Upper lobe of left lung (tissue), 4 donors: ENCODE measurements around the gene EEF1AKMT1.

Experiments used
- CTCF ChIP-seq, 6 experiments: fragments of 450-650 bp in 4 of 6; fragments of 200-600 bp in 2 of 6; sonication (generic) in 2 of 6; IDR thresholded peaks; one replicate each; pipeline ENCODE4 v1.5.1; 2016 to 2019; ENCODE audit warnings: antibody characterized with exemption in 6 of 6
- EP300 ChIP-seq, 4 donors: sonication (generic); formaldehyde crosslinking; IDR thresholded peaks; one replicate each; pipeline ENCODE4 v1.5.1; 2017; ENCODE audit warnings: antibody characterized with exemption in 4 of 4, control low read depth in 2 of 4

GRCh38 chr13:20776751-20777150 lies 3.0 kb upstream of the EEF1AKMT1 start:
- no peak for TF ChIP-seq EP300 (IDR thresholded peaks at IDR 0.05)
- TF ChIP-seq CTCF (IDR thresholded peaks at IDR 0.05), result no peak
